Spleen (tissue), 7 donors: ENCODE results near the gene TGM4.

Experiments used
- CTCF ChIP-seq, 11 experiments: fragments of 200-600 bp in 7 of 11; fragments of 450-650 bp in 4 of 11; sonication (generic) in 4 of 11; IDR thresholded peaks in 8 of 11; conservative IDR thresholded peaks in 3 of 11; 1 replicate in 7 of 11; 2 replicates in 4 of 11; pipeline versions ENCODE4 v1.4.0 to v1.8.0; 2016 to 2021; ENCODE audit warnings: antibody characterized with exemption in 11 of 11, inconsistent platforms in 4 of 11, mild to moderate bottlenecking in 1 of 11
- POLR2A ChIP-seq, 3 donors: fragments of 450-650 bp; IDR thresholded peaks; one replicate each; pipeline ENCODE4 v1.5.1; 2017; ENCODE audit warnings: antibody characterized with exemption in 3 of 3, mild to moderate bottlenecking in 1 of 3
- POLR2AphosphoS5 ChIP-seq, 3 donors: sonication (generic); formaldehyde crosslinking; IDR thresholded peaks; one replicate each; pipeline ENCODE4 v1.5.1; 2017; ENCODE audit warnings: antibody characterized with exemption in 3 of 3
- donor health status: DM: no; HTN: no; CAD: no; lungs with moderate emphysema.
- donor health status: DM: no; HTN: no; CAD: no.
- donor health status: DM: no; HTN: no; CAD: no.

GRCh38 chr3:44960387-44961026, 86.1 kb downstream of the TGM4 start:
- TF ChIP-seq POLR2A (IDR thresholded peaks at IDR 0.05) (no peak), CTCF (IDR thresholded peaks at IDR 0.05 in 8 of 11, conservative IDR thresholded peaks at IDR 0.05 in 3 of 11) (no peak), POLR2AphosphoS5 (IDR thresholded peaks at IDR 0.05) (no peak)
